HepG2 (cell line): Measurements from ENCODE around the gene CCDC3. TPM values are rescaled to one million over a fixed set of nuclear protein-coding genes. Genes with fewer than 3 reads are reported as not detected.

ENCODE experiments used
- ATAC-seq: fragments of 200-7000 bp; cut with Tn5 transposase; 3 replicates; pipeline ENCODE4 v1.9.1; 2020; ENCODE audit warnings: mild to moderate bottlenecking, moderate library complexity
- BruUV-seq: library from RNA; stranded (reverse); fragments of 400-500 nt; replicated peaks from 2 replicates; lab custom pipeline; 2021; lab: Mats Ljungman, UMichigan
- CTCF ChIA-PET: fragments of 300-600 bp; formaldehyde crosslinking; extraction: SDS; loops from one replicate; lab custom pipeline; 2021; ENCODE audit warnings: low total read pairs, inconsistent platforms, low intra/inter-chr PET ratio; lab: Yijun Ruan, JAX
- POLR2A ChIA-PET: fragments of 350-600 bp; sonication (Branson Sonifier 250); formaldehyde crosslinking; loops from one replicate; lab custom pipeline; 2020; ENCODE audit warnings: antibody characterized with exemption, inconsistent platforms; lab: Yijun Ruan, JAX
- DNase-seq: peaks from one replicate; pipeline ENCODE4 v3.0.0-alpha.2; 2015; ENCODE audit warnings: low spot score
- FAIRE-seq: peaks from 3 replicates; lab custom pipeline; 2011; peaks lifted over from hg19 to GRCh38; lab: Jason Lieb, UNC
- H2AFZ ChIP-seq: one replicate; pipeline ENCODE4 v1.6.1; 2011; ENCODE audit warnings: low read length, inconsistent platforms
- H3K27ac ChIP-seq: fragments of 300-600 bp; 3 replicates; pipeline ENCODE4 v1.8.0; 2011; ENCODE audit warnings: mixed run types, mild to moderate bottlenecking, mixed read lengths, low read length, inconsistent platforms; ENCODE audit not compliant: insufficient read depth; ENCODE audit errors: extremely low read length
- H3K27me3 ChIP-seq, 2 experiments: fragments of 200-600 bp in 1 of 2; 2 replicates in 1 of 2; 3 replicates in 1 of 2; pipeline versions ENCODE4 v1.6.0 to v1.8.0; 2011; ENCODE audit warnings: low read length in 2 of 2, mild to moderate bottlenecking in 2 of 2, moderate library complexity in 2 of 2, inconsistent platforms in 1 of 2; ENCODE audit not compliant: insufficient read depth in 2 of 2, control insufficient read depth in 1 of 2
- H3K36me3 ChIP-seq, 2 experiments: fragments of 200-600 bp in 1 of 2; replicated peaks in 1 of 2; 2 replicates in 1 of 2; 3 replicates in 1 of 2; pipeline versions ENCODE4 v1.5.1 to v1.8.0; 2011; ENCODE audit warnings: low read length in 2 of 2, inconsistent platforms in 1 of 2; ENCODE audit not compliant: insufficient read depth in 2 of 2, control insufficient read depth in 1 of 2
- H3K4me1 ChIP-seq: 2 replicates; pipeline ENCODE4 v1.5.1; 2012; ENCODE audit warnings: low read length, inconsistent platforms; ENCODE audit not compliant: insufficient read depth
- H3K4me2 ChIP-seq: 2 replicates; pipeline ENCODE4 v1.6.0; 2011; ENCODE audit warnings: low read depth, low read length, inconsistent platforms
- H3K4me3 ChIP-seq, 3 experiments: fragments of 200-600 bp in 1 of 3; sonication (generic), shearing (Covaris generic) in 1 of 3; replicated peaks in 1 of 3; 2 replicates each; pipeline ENCODE4 v1.5.1; 2011 to 2016; ENCODE audit warnings: low read length in 3 of 3, inconsistent platforms in 2 of 3, low read depth in 2 of 3, mild to moderate bottlenecking in 2 of 3, control low read depth in 1 of 3, mixed read lengths in 1 of 3; ENCODE audit not compliant: insufficient read depth in 1 of 3
- H3K79me2 ChIP-seq: one replicate; pipeline ENCODE4 v1.6.1; 2011; ENCODE audit warnings: low read length, inconsistent platforms; ENCODE audit not compliant: insufficient read depth
- H3K9ac ChIP-seq: 2 replicates; pipeline ENCODE4 v1.6.0; 2011; ENCODE audit warnings: mild to moderate bottlenecking, low read depth, low read length, inconsistent platforms; ENCODE audit not compliant: insufficient read depth
- H3K9me3 ChIP-seq: 2 replicates; pipeline ENCODE4 v1.5.1; 2012; ENCODE audit warnings: mild to moderate bottlenecking, low read length
- H4K20me1 ChIP-seq: 2 replicates; pipeline ENCODE4 v1.6.0; 2011; ENCODE audit warnings: inconsistent platforms, mild to moderate bottlenecking, low read length, moderate library complexity; ENCODE audit not compliant: insufficient read depth
- RAD51 ChIP-seq: fragments of 450-650 bp; IDR thresholded peaks from 2 replicates; pipeline ENCODE4 v1.6.1; 2016; ENCODE audit warnings: borderline replicate concordance
- ZNF205 ChIP-seq: IDR thresholded peaks from 2 replicates; pipeline ENCODE4 v1.6.1; 2018; ENCODE audit warnings: missing biosample characterization, missing genetic modification reagents
- ZNF619 ChIP-seq: sonication (generic); formaldehyde crosslinking; IDR thresholded peaks from 2 replicates; pipeline ENCODE4 v1.4.0; 2020; ENCODE audit warnings: mild to moderate bottlenecking, missing genetic modification reagents
- ZZZ3 ChIP-seq: sonication (generic); formaldehyde crosslinking; IDR thresholded peaks from 2 replicates; pipeline ENCODE4 v1.4.0; 2020; ENCODE audit warnings: missing genetic modification reagents, mild to moderate bottlenecking, borderline replicate concordance
- WGBS: methylation state at CpG from one replicate; pipeline ENCODE4 v1.1.6; 2017; ENCODE audit warnings: low lambda C conversion rate; 5-methylcytosine and 5-hydroxymethylcytosine counted together
- in situ Hi-C: cut with HindIII; loops from 2 replicates; pipeline ENCODE4 v1.10.0; 2017; ENCODE audit warnings: low pct_unique_long_range_greater_than_20kb; ENCODE audit not compliant: extremely low pct_ligation_motif_present
- intact Hi-C: fragments of 100-400 bp; cut with micrococcal nuclease; formaldehyde crosslinking; loops from one replicate; pipeline ENCODE4 v1.10.0; 2022; ENCODE audit not compliant: unreplicated experiment
- polyA plus RNA-seq, 8 experiments: library from polyadenylated mRNA; depleted of rRNA in 3 of 8; stranded (reverse) in 7 of 8; unstranded in 1 of 8; fragments of >200 nt; fragmentation: Illumina TruSeq in 4 of 8; extraction: Trizol in 4 of 8; gene quantifications; 2 replicates each; pipeline versions ENCODE4 v1.2.1 to v1.2.3, GENCODE V29; 2011 to 2016; ENCODE audit warnings: low read depth in 4 of 8, missing spikeins in 1 of 8, mixed read lengths in 1 of 8; ENCODE audit not compliant: insufficient read depth in 1 of 8
- total RNA-seq, 5 experiments: library from RNA; depleted of rRNA; stranded (reverse); fragments of >200 nt; fragmentation: Illumina TruSeq; extraction: Trizol; gene quantifications; 2 replicates each; pipeline ENCODE4 v1.2.3, GENCODE V29; 2016; ENCODE audit warnings: low read depth in 1 of 5
- TF ChIP-seq, protein P1 (sequence below), 2 experiments: sonication (generic) in 1 of 2; formaldehyde crosslinking in 1 of 2; IDR thresholded peaks; 2 replicates each; pipeline versions ENCODE4 v1.5.1 to v1.6.1; 2011 to 2020; ENCODE audit warnings: borderline replicate concordance in 1 of 2, low read depth in 1 of 2, low read length in 1 of 2, mild to moderate bottlenecking in 1 of 2, missing genetic modification reagents in 1 of 2, moderate library complexity in 1 of 2
- TF ChIP-seq, protein P2 (sequence below): sonication (generic); formaldehyde crosslinking; IDR thresholded peaks from 2 replicates; pipeline ENCODE4 v1.8.0; 2023; ENCODE audit warnings: mild to moderate bottlenecking, missing genetic modification reagents
- TF ChIP-seq, protein P3 (sequence below): sonication (generic); formaldehyde crosslinking; IDR thresholded peaks from 2 replicates; pipeline ENCODE4 v1.4.0; 2020; ENCODE audit warnings: missing genetic modification reagents

The CCDC3 gene
- total and polyA plus RNA-seq, 2 of the 13 experiments (the other 11 are each of a cell fraction or from before 2014, with no cell fraction given), result not detected

DNA sequence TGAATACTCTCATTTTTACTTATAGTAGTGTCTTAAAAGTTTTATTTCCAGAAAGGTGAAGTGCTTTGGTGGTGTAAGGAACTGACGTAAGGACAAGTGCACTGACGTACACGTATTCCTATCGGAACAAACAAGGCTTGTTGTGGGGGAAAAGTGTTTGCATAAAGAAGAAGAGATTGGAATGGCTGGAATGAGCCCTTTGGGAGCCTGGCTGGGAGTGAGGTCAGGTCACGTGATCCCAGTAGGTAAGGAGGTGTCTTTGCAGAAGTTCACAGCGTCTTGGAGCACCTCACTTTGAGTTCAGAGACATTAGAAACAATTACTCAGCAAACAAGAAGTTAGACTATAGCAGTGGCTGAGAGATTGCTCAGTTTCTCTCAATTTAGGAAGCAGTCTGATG, 104.2 kb downstream of the CCDC3 start:
- ATAC-seq (no peak), FAIRE-seq (no peak), DNase-seq (no peak)
- Histone ChIP-seq H3K9me3 (no peaks in the 10 kb centered on the region; the same call in 1 of the 2 replicates), H4K20me1 (no peaks in the 10 kb centered on the region), H3K4me1 (no peaks in the 10 kb centered on the region), H2AFZ (no peak overlapping the region), H3K9ac (no peak overlapping the region), H3K27ac (no peak overlapping the region), H3K27me3 (no peaks in the 10 kb centered on the region; a peak in 1 of 5 replicates), H3K36me3 (no peaks in the 10 kb centered on the region), H3K79me2 (no peaks in the 10 kb centered on the region), H3K4me3 (no peak overlapping the region), H3K4me2 (no peak overlapping the region)
- in situ Hi-C loops (no loop called here), intact Hi-C loops (no loop called here)
- BruUV-seq, result no TSS peak
- 47% methylated on average over 6 of the region's 6 CpGs for WGBS
- ChIA-PET CTCF (no interaction called here), POLR2A (no interaction called here)
- TF ChIP-seq RAD51 (peak; percentile 79), ZNF205 (no peak), ZZZ3 (CRISPR knock-in tag) (no peak)
- TF ChIP-seq, protein P1, sequence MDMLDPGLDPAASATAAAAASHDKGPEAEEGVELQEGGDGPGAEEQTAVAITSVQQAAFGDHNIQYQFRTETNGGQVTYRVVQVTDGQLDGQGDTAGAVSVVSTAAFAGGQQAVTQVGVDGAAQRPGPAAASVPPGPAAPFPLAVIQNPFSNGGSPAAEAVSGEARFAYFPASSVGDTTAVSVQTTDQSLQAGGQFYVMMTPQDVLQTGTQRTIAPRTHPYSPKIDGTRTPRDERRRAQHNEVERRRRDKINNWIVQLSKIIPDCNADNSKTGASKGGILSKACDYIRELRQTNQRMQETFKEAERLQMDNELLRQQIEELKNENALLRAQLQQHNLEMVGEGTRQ (IDR thresholded peaks at IDR 0.05; ENCODE audit: low read depth, low read length), result peak; percentile 59
- TF ChIP-seq, protein P1 (CRISPR knock-in tag; IDR thresholded peaks at IDR 0.05; ENCODE audit: borderline replicate concordance), result no peak

DNA sequence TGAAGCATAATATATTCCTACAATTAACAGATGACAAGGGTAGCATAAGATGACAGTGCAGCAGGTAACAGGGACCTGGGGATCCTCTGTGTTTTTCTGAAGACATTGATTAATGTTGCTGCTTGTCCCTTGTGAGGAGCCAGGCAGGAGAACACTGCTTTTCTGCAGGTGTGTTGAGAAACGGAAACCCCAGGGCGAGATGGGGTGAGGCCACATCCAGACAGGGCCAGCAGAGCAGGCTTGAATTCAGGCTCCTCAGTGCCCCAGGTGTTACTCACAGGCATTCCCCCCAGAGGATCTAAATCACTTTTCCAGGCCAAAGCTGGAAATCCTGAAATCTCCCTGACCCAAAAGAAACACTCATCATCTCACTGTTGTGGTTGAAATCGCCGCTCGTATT, 105.3 kb downstream of the CCDC3 start:
- in situ Hi-C loops, result no loop called here
- WGBS, result 61% methylated on average over 5 of the region's 5 CpGs
- Histone ChIP-seq H3K79me2 (no peaks in the 10 kb centered on the region), H3K4me3 (no peak overlapping the region), H3K27ac (no peak overlapping the region), H3K4me1 (no peaks in the 10 kb centered on the region), H3K27me3 (no peaks in the 10 kb centered on the region; a peak in 1 of 5 replicates), H3K36me3 (no peaks in the 10 kb centered on the region), H3K9ac (no peak overlapping the region), H4K20me1 (no peaks in the 10 kb centered on the region), H3K9me3 (no peaks in the 10 kb centered on the region; the same call in 1 of the 2 replicates), H2AFZ (no peak overlapping the region), H3K4me2 (no peak overlapping the region)
- DNase-seq, result no peak
- BruUV-seq, result no TSS peak
- ChIA-PET POLR2A (no interaction called here), CTCF (no interaction called here)
- no peak for FAIRE-seq
- ATAC-seq, result no peak
- intact Hi-C loops, result no loop called here
- TF ChIP-seq ZNF619, result no peak
- TF ChIP-seq, protein P2, sequence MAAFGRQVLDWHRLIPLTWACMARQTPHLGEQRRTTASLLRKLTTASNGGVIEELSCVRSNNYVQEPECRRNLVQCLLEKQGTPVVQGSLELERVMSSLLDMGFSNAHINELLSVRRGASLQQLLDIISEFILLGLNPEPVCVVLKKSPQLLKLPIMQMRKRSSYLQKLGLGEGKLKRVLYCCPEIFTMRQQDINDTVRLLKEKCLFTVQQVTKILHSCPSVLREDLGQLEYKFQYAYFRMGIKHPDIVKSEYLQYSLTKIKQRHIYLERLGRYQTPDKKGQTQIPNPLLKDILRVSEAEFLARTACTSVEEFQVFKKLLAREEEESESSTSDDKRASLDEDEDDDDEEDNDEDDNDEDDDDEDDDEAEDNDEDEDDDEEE (CRISPR knock-in tag), result no peak
- TF ChIP-seq, protein P3, sequence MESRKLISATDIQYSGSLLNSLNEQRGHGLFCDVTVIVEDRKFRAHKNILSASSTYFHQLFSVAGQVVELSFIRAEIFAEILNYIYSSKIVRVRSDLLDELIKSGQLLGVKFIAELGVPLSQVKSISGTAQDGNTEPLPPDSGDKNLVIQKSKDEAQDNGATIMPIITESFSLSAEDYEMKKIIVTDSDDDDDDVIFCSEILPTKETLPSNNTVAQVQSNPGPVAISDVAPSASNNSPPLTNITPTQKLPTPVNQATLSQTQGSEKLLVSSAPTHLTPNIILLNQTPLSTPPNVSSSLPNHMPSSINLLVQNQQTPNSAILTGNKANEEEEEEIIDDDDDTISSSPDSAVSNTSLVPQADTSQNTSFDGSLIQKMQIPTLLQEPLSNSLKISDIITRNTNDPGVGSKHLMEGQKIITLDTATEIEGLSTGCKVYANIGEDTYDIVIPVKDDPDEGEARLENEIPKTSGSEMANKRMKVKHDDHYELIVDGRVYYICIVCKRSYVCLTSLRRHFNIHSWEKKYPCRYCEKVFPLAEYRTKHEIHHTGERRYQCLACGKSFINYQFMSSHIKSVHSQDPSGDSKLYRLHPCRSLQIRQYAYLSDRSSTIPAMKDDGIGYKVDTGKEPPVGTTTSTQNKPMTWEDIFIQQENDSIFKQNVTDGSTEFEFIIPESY (CRISPR knock-in tag), result no peak
